Progenitor cell of endocrine pancreas (in vitro differentiated cells): ENCODE results near the gene CCNT2. TPM values are rescaled to one million over a fixed set of nuclear protein-coding genes. Genes with fewer than 3 reads are reported as not detected.

Experiments used
- DNase-seq: peaks from one replicate; pipeline ENCODE4 v3.0.0; 2021; ENCODE audit warnings: low spot score; ENCODE audit not compliant: unreplicated experiment
- H3K27ac Mint-ChIP-seq: 2 replicates; pipeline ENCODE4 v1.8.0; 2021; ENCODE audit warnings: mild to moderate bottlenecking, moderate library complexity, mixed read lengths
- H3K27me3 Mint-ChIP-seq: 2 replicates; pipeline ENCODE4 v1.8.0; 2021; ENCODE audit warnings: mixed read lengths
- H3K36me3 Mint-ChIP-seq: 2 replicates; pipeline ENCODE4 v1.8.0; 2022; ENCODE audit warnings: mixed read lengths; ENCODE audit not compliant: insufficient read depth
- H3K4me1 Mint-ChIP-seq: 2 replicates; pipeline ENCODE4 v1.8.0; 2021; ENCODE audit warnings: low read depth, mixed read lengths
- H3K4me3 Mint-ChIP-seq: 2 replicates; pipeline ENCODE4 v1.8.0; 2021; ENCODE audit warnings: low read depth, mild to moderate bottlenecking, moderate library complexity, mixed read lengths
- H3K9me3 Mint-ChIP-seq: 2 replicates; pipeline ENCODE4 v1.8.0; 2021; ENCODE audit warnings: low read depth, mixed read lengths
- CTCF ChIP-seq: fragments of 200-600 bp; sonication (generic); IDR thresholded peaks from one replicate; pipeline ENCODE4 v1.5.0; 2021; ENCODE audit warnings: antibody characterized with exemption, mild to moderate bottlenecking; ENCODE audit not compliant: unreplicated experiment
- long read RNA-seq: library from polyadenylated mRNA; unstranded; transcript quantifications from one replicate; pipeline ENCODE4 v2.0.0, GENCODE V29; 2020
- total RNA-seq: library from RNA; stranded (reverse); gene quantifications from 2 replicates; pipeline ENCODE4 v1.2.1, GENCODE V29; 2021

The CCNT2 gene
- 74.8 and 76.0 TPM in 2 replicates for total RNA-seq
- long read RNA-seq, full-length matches to known transcripts: 100 of 192 reads
- long read RNA-seq, partial matches to known transcripts: 63 of 192 reads
- long read RNA-seq, other reads (novel, unspliced or antisense): 29 of 192 reads

- Mint-ChIP-seq H3K27me3 (no peaks in the 10 kb centered on the region), H3K4me3 (peak within 1 kb of the TSS; percentile 99), H3K36me3 (peaks cover 5% of the 10 kb centered on the region), H3K9me3 (peaks cover 9% of the 10 kb centered on the region), H3K4me1 (peaks cover 14% of the 10 kb centered on the region), H3K27ac (peak within 1 kb of the TSS; percentile 100)
- DNase-seq: peak; percentile 99
- TF ChIP-seq CTCF: no peak
Observed at GRCh38 chr2:134918526-134919340, at the start of gene CCNT2. Gene CCNT2 (plus strand): TSS chr2:134918822. CDS start chr2:134918855, 33 bp downstream.

DNA sequence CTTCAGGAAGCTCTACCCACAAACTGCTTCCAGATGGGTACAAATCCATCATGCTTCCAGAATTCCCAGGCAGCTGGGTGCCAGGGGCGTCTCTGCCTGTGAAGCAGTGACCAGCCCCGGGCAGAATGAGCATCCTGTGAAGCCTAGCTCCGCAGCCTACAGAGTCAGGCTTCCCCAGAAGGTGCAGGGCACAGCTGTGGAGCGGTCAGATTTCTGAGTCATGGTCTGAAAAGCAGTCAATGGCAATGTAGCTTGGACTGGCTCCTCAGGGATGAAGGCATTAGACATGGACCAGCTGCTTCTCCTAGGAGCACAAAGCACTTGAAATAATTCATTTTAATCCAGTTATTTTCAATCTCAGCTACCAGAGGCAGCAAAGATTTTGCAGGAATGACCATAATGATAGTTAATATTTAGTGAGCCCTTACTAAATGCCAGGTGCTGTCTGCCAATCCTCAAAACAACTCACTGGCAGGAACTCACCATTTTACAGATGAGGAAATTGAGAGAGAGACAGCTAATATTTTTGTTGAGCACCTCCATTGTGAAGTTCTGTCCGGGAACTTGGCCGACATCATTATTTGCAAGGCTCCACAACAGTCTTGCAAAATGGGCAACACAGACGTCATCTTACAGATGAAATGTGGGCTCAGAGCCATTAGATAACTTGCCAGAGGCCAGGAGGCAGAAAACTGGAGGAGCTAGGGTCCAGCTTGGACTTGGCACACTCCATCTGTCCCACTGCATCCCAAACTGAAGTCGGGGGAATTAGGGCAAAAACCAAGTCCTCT is 48.5 kb upstream of the CCNT2 start:
- Mint-ChIP-seq H3K4me1 (no peaks in the 10 kb centered on the region), H3K27me3 (no peaks in the 10 kb centered on the region), H3K27ac (no peak overlapping the region), H3K9me3 (no peaks in the 10 kb centered on the region), H3K36me3 (no peaks in the 10 kb centered on the region), H3K4me3 (no peak overlapping the region)
- no peak for TF ChIP-seq CTCF
- no peak for DNase-seq

- Mint-ChIP-seq H3K27ac (no peak overlapping the region), H3K4me3 (no peak overlapping the region), H3K27me3 (no peaks in the 10 kb centered on the region), H3K9me3 (no peaks in the 10 kb centered on the region), H3K36me3 (no peaks in the 10 kb centered on the region), H3K4me1 (no peaks in the 10 kb centered on the region)
- TF ChIP-seq CTCF: no peak
- no peak for DNase-seq
Observed at GRCh38 chr2:134873152-134873551, 45.5 kb upstream of the CCNT2 start.

DNA sequence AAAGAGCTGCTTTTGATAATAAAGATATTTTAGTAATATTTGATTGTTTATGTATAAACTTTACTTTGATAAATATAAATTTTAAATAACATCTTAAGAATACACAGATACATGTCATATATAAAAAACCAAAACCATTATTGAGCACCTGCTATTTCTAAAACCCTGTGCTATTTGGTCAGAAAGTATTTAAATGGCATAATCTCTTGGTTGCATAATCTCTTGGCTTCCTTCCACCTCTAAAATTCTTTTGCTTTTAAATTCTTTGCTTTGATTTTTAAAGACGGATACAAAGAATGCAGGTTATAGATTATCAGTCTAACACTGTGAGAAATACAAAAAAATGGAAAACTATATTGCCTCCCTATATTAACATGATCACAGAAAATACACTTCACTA is 43.3 kb upstream of the CCNT2 start:
- H3K4me3 Mint-ChIP-seq: no peak overlapping the region
- H3K36me3 Mint-ChIP-seq: peaks cover 4% of the 10 kb centered on the region
- no peak for DNase-seq
- H3K27me3 Mint-ChIP-seq: no peaks in the 10 kb centered on the region
- H3K9me3 Mint-ChIP-seq: no peaks in the 10 kb centered on the region
- H3K4me1 Mint-ChIP-seq: no peaks in the 10 kb centered on the region
- H3K27ac Mint-ChIP-seq: no peak overlapping the region
- TF ChIP-seq CTCF: no peak

DNA sequence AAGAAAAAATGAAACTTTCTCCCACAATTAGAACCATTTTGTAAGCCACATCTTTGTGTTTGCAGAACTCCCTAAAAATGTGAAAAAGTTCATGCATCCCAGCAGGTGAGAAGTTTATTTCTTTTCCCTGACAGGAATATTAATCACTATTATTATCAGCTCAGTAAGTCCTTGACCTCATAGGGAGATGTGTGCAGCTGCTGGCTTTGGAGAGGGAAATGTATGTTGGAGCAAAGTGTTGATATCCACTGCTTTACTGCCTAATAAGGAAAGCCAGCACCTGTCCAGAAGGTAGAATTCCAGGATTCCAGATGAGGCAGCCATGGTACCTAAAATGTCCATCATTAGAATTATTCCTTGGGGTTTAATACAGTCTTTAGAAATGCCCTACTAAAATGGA is 35.8 kb upstream of the CCNT2 start:
- no peak for DNase-seq
- no peak for TF ChIP-seq CTCF
- Mint-ChIP-seq H3K36me3 (peaks cover 4% of the 10 kb centered on the region), H3K4me3 (no peak overlapping the region), H3K9me3 (no peaks in the 10 kb centered on the region), H3K27ac (no peak overlapping the region), H3K27me3 (no peaks in the 10 kb centered on the region), H3K4me1 (peaks cover 11% of the 10 kb centered on the region)
